HFFc6 (cell line): Measurements from ENCODE around the gene REXO5. TPM values are rescaled to one million over a fixed set of nuclear protein-coding genes. Genes with fewer than 3 reads are reported as not detected.

Experiments
- DNase-seq: peaks from one replicate; pipeline ENCODE4 v3.0.0-alpha.2; 2018
- H3K27ac Mint-ChIP-seq: 2 replicates; pipeline ENCODE4 v1.8.0; 2020; ENCODE audit warnings: mild to moderate bottlenecking, mixed read lengths
- H3K27me3 Mint-ChIP-seq: 2 replicates; pipeline ENCODE4 v1.8.0; 2021; ENCODE audit warnings: mild to moderate bottlenecking, moderate library complexity, mixed read lengths; ENCODE audit not compliant: insufficient read depth
- H3K36me3 Mint-ChIP-seq: 2 replicates; pipeline ENCODE4 v1.8.0; 2021; ENCODE audit warnings: low read depth, mixed read lengths
- H3K4me1 Mint-ChIP-seq: 2 replicates; pipeline ENCODE4 v1.8.0; 2020; ENCODE audit warnings: low read depth, mixed read lengths
- H3K4me3 Mint-ChIP-seq: 2 replicates; pipeline ENCODE4 v1.8.0; 2020; ENCODE audit warnings: mild to moderate bottlenecking, moderate library complexity, mixed read lengths
- H3K9me3 Mint-ChIP-seq: 2 replicates; pipeline ENCODE4 v1.8.0; 2020; ENCODE audit warnings: mild to moderate bottlenecking, mixed read lengths
- CTCF ChIP-seq: fragments of 200-600 bp; sonication (generic); IDR thresholded peaks from 2 replicates; pipeline ENCODE4 v1.5.0; 2021; ENCODE audit warnings: antibody characterized with exemption, mild to moderate bottlenecking
- total RNA-seq, 6 experiments: library from RNA; stranded (reverse); fragmentation: NEBNext Ultra II Directional; extraction: Animal tissue kit (Norgen Biotek cat#: 25700); gene quantifications; 2 replicates in 1 of 6; 3 replicates in 5 of 6; pipeline ENCODE4 v1.2.3, GENCODE V29; 2021

REXO5 gene
- total RNA-seq, 6 experiments from 2014 or later: 4.9 to 12.2 (median 9.6) TPM

GRCh38 chr16:20765732-20766131 is 40.6 kb upstream of the REXO5 start:
- Mint-ChIP-seq H3K9me3 (no peaks in the 10 kb centered on the region), H3K4me1 (peaks cover 13% of the 10 kb centered on the region), H3K4me3 (no peak overlapping the region), H3K27me3 (peaks cover 6% of the 10 kb centered on the region), H3K27ac (no peak overlapping the region), H3K36me3 (no peaks in the 10 kb centered on the region)
- DNase-seq: no peak
- no peak for TF ChIP-seq CTCF

- Mint-ChIP-seq H3K4me3 (no peak overlapping the region), H3K27me3 (peaks cover 11% of the 10 kb centered on the region), H3K36me3 (no peaks in the 10 kb centered on the region), H3K27ac (no peak overlapping the region), H3K4me1 (peaks cover 13% of the 10 kb centered on the region), H3K9me3 (no peaks in the 10 kb centered on the region)
- DNase-seq: no peak
- TF ChIP-seq CTCF: no peak
Measured at GRCh38 chr16:20766294-20766693, 40.0 kb upstream of the REXO5 start.

- Mint-ChIP-seq H3K4me1 (peaks cover 13% of the 10 kb centered on the region), H3K27ac (no peak overlapping the region), H3K36me3 (no peaks in the 10 kb centered on the region), H3K4me3 (no peak overlapping the region), H3K9me3 (no peaks in the 10 kb centered on the region), H3K27me3 (peaks cover 7% of the 10 kb centered on the region)
- TF ChIP-seq CTCF: no peak
- no peak for DNase-seq
Measured at GRCh38 chr16:20767577-20767976, 38.8 kb upstream of the REXO5 start.

- no peak for TF ChIP-seq CTCF
- H3K27ac Mint-ChIP-seq: no peak overlapping the region
- H3K36me3 Mint-ChIP-seq: no peaks in the 10 kb centered on the region
- peaks cover 7% of the 10 kb centered on the region for H3K27me3 Mint-ChIP-seq
- no peak for DNase-seq
- H3K9me3 Mint-ChIP-seq: no peaks in the 10 kb centered on the region
- H3K4me3 Mint-ChIP-seq: no peak overlapping the region
- H3K4me1 Mint-ChIP-seq: peaks cover 10% of the 10 kb centered on the region
Measured at GRCh38 chr16:20768121-20768520, 38.2 kb upstream of the REXO5 start.

- no peak for DNase-seq
- Mint-ChIP-seq H3K4me1 (peaks cover 4% of the 10 kb centered on the region), H3K9me3 (no peaks in the 10 kb centered on the region), H3K27me3 (peaks cover 7% of the 10 kb centered on the region), H3K27ac (no peak overlapping the region), H3K36me3 (no peaks in the 10 kb centered on the region), H3K4me3 (no peak overlapping the region)
- no peak for TF ChIP-seq CTCF
Measured at GRCh38 chr16:20768818-20769217, 37.5 kb upstream of the REXO5 start.

GRCh38 chr16:20773679-20774078 is 32.6 kb upstream of the REXO5 start:
- Mint-ChIP-seq H3K4me3 (no peak overlapping the region), H3K36me3 (no peaks in the 10 kb centered on the region), H3K27me3 (peaks cover 6% of the 10 kb centered on the region; the same call in 1 of the 2 replicates), H3K27ac (no peak overlapping the region), H3K9me3 (no peaks in the 10 kb centered on the region), H3K4me1 (no peaks in the 10 kb centered on the region)
- no peak for TF ChIP-seq CTCF
- DNase-seq: no peak
